ENCODE results near the gene SLC9A6.

GRCh38 chrX:136016881-136017280 is 31.6 kb downstream of the SLC9A6 start:
- TF ChIP-seq MYC (IDR thresholded peaks at IDR 0.05; ENCODE audit: low read depth, low read length) (no peak), POLR2A (IDR thresholded peaks at IDR 0.05; ENCODE audit: low read depth, low read length) (no peak), JUN (IDR thresholded peaks at IDR 0.05; ENCODE audit: borderline replicate concordance, insufficient read depth, insufficient read length, low read depth) (no peak), EZH2 (IDR thresholded peaks at IDR 0.05; ENCODE audit: borderline replicate concordance, low read depth, low read length, severe bottlenecking) (no peak), CTCF (IDR thresholded peaks at IDR 0.05; ENCODE audit: extremely low read depth in 1 of 2, insufficient read depth in 1 of 2, low read depth in 1 of 2, low read length in 2 of 2) (no peak)

Data from endothelial cell of umbilical vein (primary cell).